Measurements from ENCODE around the gene NAA20. TPM values are rescaled to one million over a fixed set of nuclear protein-coding genes. Genes with fewer than 3 reads are reported as not detected.

NAA20 gene
- polyA plus RNA-seq, 3 donors, result 39.4 to 103 (median 94.0) TPM

DNA sequence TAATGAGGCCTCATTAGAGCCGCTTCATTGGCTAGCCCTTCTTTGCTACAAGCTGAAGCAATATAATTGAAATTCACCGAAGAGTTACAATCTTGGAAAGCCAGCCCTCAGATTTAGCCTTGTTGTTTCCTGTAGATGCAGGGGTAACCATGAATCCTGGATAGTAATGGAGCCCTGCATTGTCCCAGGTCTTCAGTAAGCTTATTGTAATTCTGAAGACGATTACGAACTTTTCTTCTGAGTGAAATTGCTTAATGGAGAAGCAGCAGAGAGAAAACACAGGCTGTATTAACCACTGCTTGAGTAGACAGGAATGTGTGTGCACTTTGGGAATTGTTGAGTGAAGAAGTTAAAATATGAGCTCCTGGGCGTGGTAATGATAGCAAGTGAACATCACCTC lies 26.3 kb upstream of the NAA20 start:
- Mint-ChIP-seq H3K4me1 (peaks cover 22% of the 10 kb centered on the region), H3K27me3 (ENCODE audit: low read depth in 3 of 3) (no peaks in the 10 kb centered on the region), H3K27ac (no peak overlapping the region), H3K9me3 (peaks cover 0 to 2% (median 0%) of the 10 kb centered on the region in 7 donors), H3K36me3 (peaks cover 67 to 75% of the 10 kb centered on the region in 2 donors), H3K4me3 (no peak overlapping the region)
- Histone ChIP-seq H3K27ac (ENCODE audit: low read depth in 1 of 2, low read length in 2 of 2) (peak overlapping the region in 1 of 2 donors; percentile 14), H3K79me2 (ENCODE audit: insufficient read depth, low read length) (peaks cover 81% of the 10 kb centered on the region), H2AFZ (ENCODE audit: insufficient read depth, low read depth, low read length, poor library complexity, severe bottlenecking) (no peak overlapping the region), H3K36me3 (replicated peaks in 1 of 2; ENCODE audit: control insufficient read depth in 1 of 2, insufficient read depth in 2 of 2, low read length in 2 of 2) (peaks cover 47 to 85% of the 10 kb centered on the region in 2 donors), H3K9ac (ENCODE audit: insufficient read depth, low read length, poor library complexity, severe bottlenecking) (no peak overlapping the region), H3K4me1 (ENCODE audit: control insufficient read depth in 1 of 2, insufficient read depth in 2 of 2, low read length in 2 of 2) (peaks cover 16 to 29% of the 10 kb centered on the region in 2 donors), H3K9me3 (replicated peaks in 1 of 2; ENCODE audit: control insufficient read depth in 1 of 2, insufficient read depth in 1 of 2, low read length in 2 of 2) (no peaks in the 10 kb centered on the region), H3K4me2 (replicated peaks; ENCODE audit: extremely low read depth, low read length, poor library complexity, severe bottlenecking) (no peak overlapping the region), H4K20me1 (ENCODE audit: insufficient read depth, low read length) (peaks cover 64% of the 10 kb centered on the region), H3K4me3 (replicated peaks in 1 of 3; ENCODE audit: low read depth in 2 of 3, low read length in 3 of 3) (no peak overlapping the region), H3K27me3 (ENCODE audit: control insufficient read depth in 2 of 2, insufficient read depth in 2 of 2, low read length in 2 of 2) (no peaks in the 10 kb centered on the region)
- TF ChIP-seq, protein P1, sequence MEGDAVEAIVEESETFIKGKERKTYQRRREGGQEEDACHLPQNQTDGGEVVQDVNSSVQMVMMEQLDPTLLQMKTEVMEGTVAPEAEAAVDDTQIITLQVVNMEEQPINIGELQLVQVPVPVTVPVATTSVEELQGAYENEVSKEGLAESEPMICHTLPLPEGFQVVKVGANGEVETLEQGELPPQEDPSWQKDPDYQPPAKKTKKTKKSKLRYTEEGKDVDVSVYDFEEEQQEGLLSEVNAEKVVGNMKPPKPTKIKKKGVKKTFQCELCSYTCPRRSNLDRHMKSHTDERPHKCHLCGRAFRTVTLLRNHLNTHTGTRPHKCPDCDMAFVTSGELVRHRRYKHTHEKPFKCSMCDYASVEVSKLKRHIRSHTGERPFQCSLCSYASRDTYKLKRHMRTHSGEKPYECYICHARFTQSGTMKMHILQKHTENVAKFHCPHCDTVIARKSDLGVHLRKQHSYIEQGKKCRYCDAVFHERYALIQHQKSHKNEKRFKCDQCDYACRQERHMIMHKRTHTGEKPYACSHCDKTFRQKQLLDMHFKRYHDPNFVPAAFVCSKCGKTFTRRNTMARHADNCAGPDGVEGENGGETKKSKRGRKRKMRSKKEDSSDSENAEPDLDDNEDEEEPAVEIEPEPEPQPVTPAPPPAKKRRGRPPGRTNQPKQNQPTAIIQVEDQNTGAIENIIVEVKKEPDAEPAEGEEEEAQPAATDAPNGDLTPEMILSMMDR (IDR thresholded peaks at IDR 0.05), result no peak
- DNase-seq, result no peak
- intact Hi-C loops (cut with micrococcal nuclease), result loop anchor here (5.0 to 10.0 kb wide), 3 partner anchors 89 to 296 kb away; no protein-coding TSS in a partner anchor
- 93% methylated on average over 4 of the region's 5 CpGs for WGBS (ENCODE audit: insufficient coverage)

DNA sequence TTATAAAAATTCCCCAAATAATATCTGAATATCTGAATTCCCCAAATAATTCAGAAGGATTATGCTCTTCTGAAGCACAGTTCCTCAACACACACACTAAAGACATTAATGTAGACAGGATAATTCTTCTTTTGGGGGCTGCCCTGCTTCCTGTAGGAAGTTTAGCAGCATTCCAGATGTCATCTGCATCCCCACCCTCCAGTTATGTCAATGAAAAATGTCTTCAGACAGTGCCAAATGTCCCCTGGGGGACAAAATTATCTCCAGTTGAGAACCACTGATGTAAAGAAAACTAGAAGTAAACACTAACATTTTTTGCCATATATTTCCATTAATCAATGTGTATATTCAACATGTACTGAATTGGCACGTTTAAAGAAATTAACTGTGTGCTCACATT lies 25.9 kb upstream of the NAA20 start:
- H3K36me3 ChIP-seq (replicated peaks in 1 of 2; ENCODE audit: control insufficient read depth in 1 of 2, insufficient read depth in 2 of 2, low read length in 2 of 2), result peaks cover 49 to 89% of the 10 kb centered on the region in 2 donors
- H3K4me1 ChIP-seq (ENCODE audit: control insufficient read depth in 1 of 2, insufficient read depth in 2 of 2, low read length in 2 of 2), result peaks cover 17 to 28% of the 10 kb centered on the region in 2 donors
- no CpG with 5 or more reads among the region's 1 CpG for WGBS (ENCODE audit: insufficient coverage)
- TF ChIP-seq, protein P1 (IDR thresholded peaks at IDR 0.05), result no peak
- peaks cover 0 to 2% (median 0%) of the 10 kb centered on the region in 7 donors for H3K9me3 Mint-ChIP-seq
- no peaks in the 10 kb centered on the region for H3K9me3 ChIP-seq (replicated peaks in 1 of 2; ENCODE audit: control insufficient read depth in 1 of 2, insufficient read depth in 1 of 2, low read length in 2 of 2)
- peak overlapping the region in 1 of 2 donors; percentile 14 for H3K27ac ChIP-seq (ENCODE audit: low read depth in 1 of 2, low read length in 2 of 2)
- H2AFZ ChIP-seq (ENCODE audit: insufficient read depth, low read depth, low read length, poor library complexity, severe bottlenecking), result no peak overlapping the region
- peaks cover 69 to 77% of the 10 kb centered on the region in 2 donors for H3K36me3 Mint-ChIP-seq
- H3K27me3 ChIP-seq (ENCODE audit: control insufficient read depth in 2 of 2, insufficient read depth in 2 of 2, low read length in 2 of 2), result no peaks in the 10 kb centered on the region
- intact Hi-C loops (cut with micrococcal nuclease), result loop anchor here (5.0 to 10.0 kb wide), 3 partner anchors 89 to 297 kb away; no protein-coding TSS in a partner anchor
- H3K27ac Mint-ChIP-seq, result peak overlapping the region in 2 of 7 donors; percentile 46 to 50
- no peaks in the 10 kb centered on the region for H3K27me3 Mint-ChIP-seq (ENCODE audit: low read depth in 3 of 3)
- peaks cover 59% of the 10 kb centered on the region for H4K20me1 ChIP-seq (ENCODE audit: insufficient read depth, low read length)
- H3K4me2 ChIP-seq (replicated peaks; ENCODE audit: extremely low read depth, low read length, poor library complexity, severe bottlenecking), result no peak overlapping the region
- H3K4me3 Mint-ChIP-seq, result no peak overlapping the region
- H3K79me2 ChIP-seq (ENCODE audit: insufficient read depth, low read length), result peaks cover 77% of the 10 kb centered on the region
- H3K4me3 ChIP-seq (replicated peaks in 1 of 3; ENCODE audit: low read depth in 2 of 3, low read length in 3 of 3), result no peak overlapping the region
- H3K9ac ChIP-seq (ENCODE audit: insufficient read depth, low read length, poor library complexity, severe bottlenecking), result no peak overlapping the region
- DNase-seq, result no peak
- H3K4me1 Mint-ChIP-seq, result peaks cover 21% of the 10 kb centered on the region
